HG03342 (cell line): ENCODE results near the gene ESPNL.
A peak's percentile ranks its signal among the peaks of the same experiment; 100 is the strongest.

Experiments used
- ATAC-seq: cut with Tn5 transposase; IDR thresholded peaks from one replicate; pipeline ENCODE4 v1.9.1; 2021; ENCODE audit warnings: mild to moderate bottlenecking, moderate library complexity; ENCODE audit not compliant: unreplicated experiment

The ESPNL gene

GRCh38 chr2:238077292-238077691, 22.8 kb upstream of the ESPNL start:
- ATAC-seq: no peak

- no peak for ATAC-seq
Measured at GRCh38 chr2:238079874-238080327, 20.2 kb upstream of the ESPNL start.

GRCh38 chr2:238080518-238080917, 19.6 kb upstream of the ESPNL start:
- no peak for ATAC-seq

GRCh38 chr2:238081150-238081549, 19.0 kb upstream of the ESPNL start:
- no peak for ATAC-seq

- no peak for ATAC-seq
Measured at GRCh38 chr2:238081561-238081960, 18.6 kb upstream of the ESPNL start.

GRCh38 chr2:238082151-238082550, 18.0 kb upstream of the ESPNL start:
- ATAC-seq: no peak

- no peak for ATAC-seq
Measured at GRCh38 chr2:238082827-238083226, 17.3 kb upstream of the ESPNL start.

GRCh38 chr2:238083919-238084318, 16.2 kb upstream of the ESPNL start:
- no peak for ATAC-seq

GRCh38 chr2:238084761-238085160, 15.4 kb upstream of the ESPNL start:
- ATAC-seq: no peak

- no peak for ATAC-seq
Measured at GRCh38 chr2:238085899-238086298, 14.2 kb upstream of the ESPNL start.

- no peak for ATAC-seq
Measured at GRCh38 chr2:238087211-238087610, 12.9 kb upstream of the ESPNL start.

- no peak for ATAC-seq
Measured at GRCh38 chr2:238090887-238091286, 9.3 kb upstream of the ESPNL start.

- ATAC-seq: no peak
Measured at GRCh38 chr2:238091436-238092060, 8.6 kb upstream of the ESPNL start.

- no peak for ATAC-seq
Measured at GRCh38 chr2:238092486-238093035, 7.6 kb upstream of the ESPNL start.

GRCh38 chr2:238093181-238094140, 6.7 kb upstream of the ESPNL start:
- no peak for ATAC-seq

- no peak for ATAC-seq
Measured at GRCh38 chr2:238094438-238095022, 5.6 kb upstream of the ESPNL start.

- ATAC-seq: no peak
Measured at GRCh38 chr2:238095143-238095542, 5.0 kb upstream of the ESPNL start.

GRCh38 chr2:238096311-238097011, 3.7 kb upstream of the ESPNL start:
- no peak for ATAC-seq

GRCh38 chr2:238097201-238097987, 2.7 kb upstream of the ESPNL start:
- peak; percentile 4 for ATAC-seq
